Lower leg skin (tissue), 3 donors: Measurements from ENCODE around the gene CDC42SE1.

Experiments
- CTCF ChIP-seq, 3 donors: fragments of 450-650 bp; IDR thresholded peaks; one replicate each; pipeline ENCODE4 v1.5.1; 2016; ENCODE audit warnings: antibody characterized with exemption in 3 of 3, mild to moderate bottlenecking in 3 of 3, moderate library complexity in 2 of 3
- POLR2A ChIP-seq, 2 donors: fragments of 450-650 bp; IDR thresholded peaks; one replicate each; pipeline ENCODE4 v1.6.1; 2016 to 2017; ENCODE audit warnings: antibody characterized with exemption in 2 of 2, mild to moderate bottlenecking in 1 of 2, moderate library complexity in 1 of 2

GRCh38 chr1:151106894-151107293 lies 47.5 kb upstream of the CDC42SE1 start:
- TF ChIP-seq POLR2A (IDR thresholded peaks at IDR 0.05) (no peak), CTCF (IDR thresholded peaks at IDR 0.05) (no peak)
